ENCODE results near the gene TPD52L1. TPM values are rescaled to one million over a fixed set of nuclear protein-coding genes. Genes with fewer than 3 reads are reported as not detected.

The TPD52L1 gene
- total and polyA plus RNA-seq, 10 of the 15 experiments (the other 5 are each of a cell fraction or from before 2014, with no cell fraction given) = 0.03 to 2.6 (median 0.16) TPM; not detected in 3

DNA sequence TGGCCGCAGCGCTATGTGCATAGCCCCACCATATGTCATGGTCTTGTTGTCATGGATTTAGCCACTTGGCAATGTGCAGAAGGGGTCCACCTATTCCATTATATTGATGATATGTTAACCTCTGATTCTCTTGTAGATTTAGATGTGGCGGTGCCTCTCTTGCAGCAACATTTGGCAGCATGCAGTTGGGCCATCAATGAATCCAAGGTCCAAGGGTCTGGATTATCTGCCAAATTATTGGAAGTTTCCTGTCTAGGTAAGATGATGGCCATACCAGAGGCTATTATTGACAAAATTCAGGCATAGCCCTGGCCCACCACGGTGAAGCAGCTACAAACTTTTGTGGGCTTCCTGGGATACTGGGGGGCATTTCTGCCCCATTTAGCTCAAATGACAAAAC is 116.8 kb downstream of the TPD52L1 start:
- Histone ChIP-seq H3K79me2 (ENCODE audit: control insufficient read depth, insufficient read depth, low read length) (no peaks in the 10 kb centered on the region), H3K27me3 (replicated peaks in 1 of 2; ENCODE audit: control insufficient read depth in 2 of 2, insufficient read depth in 2 of 2, low read length in 1 of 2) (no peaks in the 10 kb centered on the region), H3K9me3 (replicated peaks; ENCODE audit: control insufficient read depth, insufficient read depth, low read length) (no peaks in the 10 kb centered on the region), H3K27ac (ENCODE audit: control insufficient read depth, insufficient read depth) (no peak overlapping the region), H2AFZ (ENCODE audit: control insufficient read depth, low read depth, low read length) (no peak overlapping the region), H3K4me2 (ENCODE audit: control insufficient read depth, insufficient read depth) (no peak overlapping the region), H3K9ac (ENCODE audit: control insufficient read depth, insufficient read depth, low read length) (no peak overlapping the region), H3K4me1 (ENCODE audit: control insufficient read depth, insufficient read depth, low read length) (no peaks in the 10 kb centered on the region), H3K36me3 (ENCODE audit: control insufficient read depth in 2 of 2, insufficient read depth in 2 of 2, low read length in 1 of 2) (peaks cover 4 to 11% of the 10 kb centered on the region in 2 experiments; a peak in 3 of 4 replicates), H3K4me3 (no peak overlapping the region), H4K20me1 (ENCODE audit: control insufficient read depth, insufficient read depth) (no peaks in the 10 kb centered on the region)
- FAIRE-seq (no peak), ATAC-seq (no peak), DNase-seq (ENCODE audit: low read depth, low spot score) (no peak)
- no TSS peak for BruUV-seq (replicated peaks)
- WGBS (ENCODE audit: insufficient coverage, insufficient replicate concordance, low lambda C conversion rate, missing lambda C conversion rate) = 98% methylated on average over 4 of the region's 4 CpGs
- RAD21 ChIA-PET (ENCODE audit: unreplicated experiment) = no interaction called here
- intact Hi-C loops (cut with micrococcal nuclease; ENCODE audit: unreplicated experiment) (no loop called here), in situ Hi-C loops (cut with MboI) (no loop called here)
- SMC1A ChIA-PET (ENCODE audit: uncharacterized antibody, unreplicated experiment) = no interaction called here
- CTCF ChIA-PET = interaction anchor here (0.7 kb wide), 1 partner anchor 319 kb away, joined by 3 read pairs; no protein-coding TSS in a partner anchor
- POLR2A ChIA-PET = interaction anchor here (0.6 kb wide), 1 partner anchor 12 kb away, joined by 4 read pairs; no protein-coding TSS in a partner anchor
- TF ChIP-seq HDGF (IDR thresholded peaks at IDR 0.05) (no peak), RELA (IDR thresholded peaks at IDR 0.05; ENCODE audit: borderline replicate concordance, partially characterized antibody) (no peak), TCF3 (IDR thresholded peaks at IDR 0.05; ENCODE audit: borderline replicate concordance, insufficient read depth, low read depth, low read length) (no peak), TAF1 (IDR thresholded peaks at IDR 0.05; ENCODE audit: borderline replicate concordance, low read depth, low read length) (no peak), FOS (IDR thresholded peaks at IDR 0.05; ENCODE audit: borderline replicate concordance, extremely low read depth, insufficient read length) (no peak), SRF (IDR thresholded peaks at IDR 0.05; ENCODE audit: low read depth in 2 of 2, low read length in 2 of 2) (no peak), JUNB (IDR thresholded peaks at IDR 0.05) (no peak)
- TF ChIP-seq, protein P1, sequence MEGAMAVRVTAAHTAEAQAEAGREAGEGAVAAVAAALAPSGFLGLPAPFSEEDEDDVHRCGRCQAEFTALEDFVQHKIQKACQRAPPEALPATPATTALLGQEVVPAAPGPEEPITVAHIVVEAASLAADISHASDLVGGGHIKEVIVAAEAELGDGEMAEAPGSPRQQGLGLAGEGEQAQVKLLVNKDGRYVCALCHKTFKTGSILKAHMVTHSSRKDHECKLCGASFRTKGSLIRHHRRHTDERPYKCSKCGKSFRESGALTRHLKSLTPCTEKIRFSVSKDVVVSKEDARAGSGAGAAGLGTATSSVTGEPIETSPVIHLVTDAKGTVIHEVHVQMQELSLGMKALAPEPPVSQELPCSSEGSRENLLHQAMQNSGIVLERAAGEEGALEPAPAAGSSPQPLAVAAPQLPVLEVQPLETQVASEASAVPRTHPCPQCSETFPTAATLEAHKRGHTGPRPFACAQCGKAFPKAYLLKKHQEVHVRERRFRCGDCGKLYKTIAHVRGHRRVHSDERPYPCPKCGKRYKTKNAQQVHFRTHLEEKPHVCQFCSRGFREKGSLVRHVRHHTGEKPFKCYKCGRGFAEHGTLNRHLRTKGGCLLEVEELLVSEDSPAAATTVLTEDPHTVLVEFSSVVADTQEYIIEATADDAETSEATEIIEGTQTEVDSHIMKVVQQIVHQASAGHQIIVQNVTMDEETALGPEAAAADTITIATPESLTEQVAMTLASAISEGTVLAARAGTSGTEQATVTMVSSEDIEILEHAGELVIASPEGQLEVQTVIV (IDR thresholded peaks at IDR 0.05; ENCODE audit: borderline replicate concordance, partially characterized antibody) = no peak
- TF ChIP-seq, protein P2, sequence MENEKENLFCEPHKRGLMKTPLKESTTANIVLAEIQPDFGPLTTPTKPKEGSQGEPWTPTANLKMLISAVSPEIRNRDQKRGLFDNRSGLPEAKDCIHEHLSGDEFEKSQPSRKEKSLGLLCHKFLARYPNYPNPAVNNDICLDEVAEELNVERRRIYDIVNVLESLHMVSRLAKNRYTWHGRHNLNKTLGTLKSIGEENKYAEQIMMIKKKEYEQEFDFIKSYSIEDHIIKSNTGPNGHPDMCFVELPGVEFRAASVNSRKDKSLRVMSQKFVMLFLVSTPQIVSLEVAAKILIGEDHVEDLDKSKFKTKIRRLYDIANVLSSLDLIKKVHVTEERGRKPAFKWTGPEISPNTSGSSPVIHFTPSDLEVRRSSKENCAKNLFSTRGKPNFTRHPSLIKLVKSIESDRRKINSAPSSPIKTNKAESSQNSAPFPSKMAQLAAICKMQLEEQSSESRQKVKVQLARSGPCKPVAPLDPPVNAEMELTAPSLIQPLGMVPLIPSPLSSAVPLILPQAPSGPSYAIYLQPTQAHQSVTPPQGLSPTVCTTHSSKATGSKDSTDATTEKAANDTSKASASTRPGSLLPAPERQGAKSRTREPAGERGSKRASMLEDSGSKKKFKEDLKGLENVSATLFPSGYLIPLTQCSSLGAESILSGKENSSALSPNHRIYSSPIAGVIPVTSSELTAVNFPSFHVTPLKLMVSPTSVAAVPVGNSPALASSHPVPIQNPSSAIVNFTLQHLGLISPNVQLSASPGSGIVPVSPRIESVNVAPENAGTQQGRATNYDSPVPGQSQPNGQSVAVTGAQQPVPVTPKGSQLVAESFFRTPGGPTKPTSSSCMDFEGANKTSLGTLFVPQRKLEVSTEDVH (IDR thresholded peaks at IDR 0.05; ENCODE audit: low read depth, partially characterized antibody) = no peak
- TF ChIP-seq, protein P3, sequence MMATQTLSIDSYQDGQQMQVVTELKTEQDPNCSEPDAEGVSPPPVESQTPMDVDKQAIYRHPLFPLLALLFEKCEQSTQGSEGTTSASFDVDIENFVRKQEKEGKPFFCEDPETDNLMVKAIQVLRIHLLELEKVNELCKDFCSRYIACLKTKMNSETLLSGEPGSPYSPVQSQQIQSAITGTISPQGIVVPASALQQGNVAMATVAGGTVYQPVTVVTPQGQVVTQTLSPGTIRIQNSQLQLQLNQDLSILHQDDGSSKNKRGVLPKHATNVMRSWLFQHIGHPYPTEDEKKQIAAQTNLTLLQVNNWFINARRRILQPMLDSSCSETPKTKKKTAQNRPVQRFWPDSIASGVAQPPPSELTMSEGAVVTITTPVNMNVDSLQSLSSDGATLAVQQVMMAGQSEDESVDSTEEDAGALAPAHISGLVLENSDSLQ (IDR thresholded peaks at IDR 0.05) = no peak
- TF ChIP-seq, protein P4, sequence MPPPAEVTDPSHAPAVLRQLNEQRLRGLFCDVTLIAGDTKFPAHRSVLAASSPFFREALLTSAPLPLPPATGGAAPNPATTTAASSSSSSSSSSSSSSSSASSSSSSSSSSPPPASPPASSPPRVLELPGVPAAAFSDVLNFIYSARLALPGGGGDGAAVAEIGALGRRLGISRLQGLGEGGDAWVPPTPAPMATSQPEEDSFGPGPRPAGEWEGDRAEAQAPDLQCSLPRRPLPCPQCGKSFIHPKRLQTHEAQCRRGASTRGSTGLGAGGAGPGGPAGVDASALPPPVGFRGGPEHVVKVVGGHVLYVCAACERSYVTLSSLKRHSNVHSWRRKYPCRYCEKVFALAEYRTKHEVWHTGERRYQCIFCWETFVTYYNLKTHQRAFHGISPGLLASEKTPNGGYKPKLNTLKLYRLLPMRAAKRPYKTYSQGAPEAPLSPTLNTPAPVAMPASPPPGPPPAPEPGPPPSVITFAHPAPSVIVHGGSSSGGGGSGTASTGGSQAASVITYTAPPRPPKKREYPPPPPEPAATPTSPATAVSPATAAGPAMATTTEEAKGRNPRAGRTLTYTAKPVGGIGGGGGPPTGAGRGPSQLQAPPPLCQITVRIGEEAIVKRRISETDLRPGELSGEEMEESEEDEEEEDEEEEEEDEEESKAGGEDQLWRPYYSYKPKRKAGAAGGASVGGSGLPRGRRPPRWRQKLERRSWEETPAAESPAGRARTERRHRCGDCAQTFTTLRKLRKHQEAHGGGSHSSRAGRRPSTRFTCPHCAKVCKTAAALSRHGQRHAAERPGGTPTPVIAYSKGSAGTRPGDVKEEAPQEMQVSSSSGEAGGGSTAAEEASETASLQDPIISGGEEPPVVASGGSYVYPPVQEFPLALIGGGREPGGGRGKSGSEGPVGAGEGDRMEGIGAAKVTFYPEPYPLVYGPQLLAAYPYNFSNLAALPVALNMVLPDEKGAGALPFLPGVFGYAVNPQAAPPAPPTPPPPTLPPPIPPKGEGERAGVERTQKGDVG (CRISPR knock-in tag; IDR thresholded peaks at IDR 0.05) = no peak

Data from GM12878 (cell line).